CD4-positive, alpha-beta T cell treated with Interleukin-1 beta for 1 hour (primary cell): Measurements from ENCODE around the gene STK39.

Experiments
- DNase-seq, 2 donors: peaks; one replicate each; pipeline ENCODE4 v3.0.0-alpha.2; 2020 to 2022

The STK39 gene

DNA sequence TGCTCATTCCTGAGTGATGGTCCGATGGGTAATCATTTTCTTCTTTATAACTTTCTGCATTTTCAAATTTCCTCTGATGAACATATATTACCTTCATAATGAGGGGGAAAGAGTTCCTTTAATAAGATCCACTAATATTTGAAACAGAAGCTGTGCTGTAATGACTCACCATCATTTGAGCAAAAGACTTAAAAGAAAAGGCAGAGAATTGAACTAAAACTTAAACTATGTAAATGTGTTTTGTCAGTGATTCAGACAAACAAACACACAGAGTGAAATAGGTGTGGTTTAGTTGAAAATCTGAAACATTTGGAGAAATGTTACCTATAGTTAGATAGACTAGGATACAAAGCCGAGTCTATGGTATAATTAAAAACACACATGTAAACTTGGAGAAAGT lies 209.6 kb downstream of the STK39 start:
- no peak for DNase-seq

DNA sequence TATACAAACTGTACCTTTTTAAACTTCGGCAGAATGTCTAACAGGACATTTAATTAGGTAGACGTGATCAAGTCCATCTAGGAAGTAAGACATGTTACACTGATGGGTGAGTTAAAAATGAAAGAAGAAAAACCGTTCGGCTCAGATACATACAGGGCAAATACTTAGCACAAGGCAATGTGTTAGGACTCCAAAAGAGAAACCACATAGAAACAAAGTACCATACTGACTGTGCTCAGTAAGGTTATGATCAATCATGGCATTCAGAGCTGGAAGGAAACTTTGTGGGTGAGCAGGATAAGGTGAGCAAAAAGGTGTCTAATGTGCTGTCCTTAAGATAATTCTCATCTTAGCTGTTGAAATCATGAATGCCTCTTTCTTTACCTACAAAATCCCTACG lies 211.9 kb downstream of the STK39 start:
- no peak for DNase-seq

DNA sequence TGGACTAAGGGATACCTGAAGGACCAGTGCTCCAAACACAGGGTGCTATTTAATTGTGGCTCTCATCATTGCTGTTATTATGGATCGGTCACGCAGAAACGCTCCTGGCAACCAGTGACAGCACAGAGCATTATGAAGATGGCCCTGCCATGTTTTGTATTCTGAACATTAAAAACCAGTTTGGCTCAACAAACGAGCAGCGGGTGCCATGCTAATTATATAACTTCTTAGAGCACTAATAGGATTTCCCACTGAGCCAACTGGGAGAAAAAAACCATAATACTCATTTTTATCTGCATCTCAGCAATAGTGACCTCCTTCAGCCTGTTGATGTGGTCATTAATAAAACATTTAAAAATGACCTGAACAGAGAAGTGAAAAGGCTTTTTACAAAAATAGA lies 212.8 kb downstream of the STK39 start:
- no peak for DNase-seq

DNA sequence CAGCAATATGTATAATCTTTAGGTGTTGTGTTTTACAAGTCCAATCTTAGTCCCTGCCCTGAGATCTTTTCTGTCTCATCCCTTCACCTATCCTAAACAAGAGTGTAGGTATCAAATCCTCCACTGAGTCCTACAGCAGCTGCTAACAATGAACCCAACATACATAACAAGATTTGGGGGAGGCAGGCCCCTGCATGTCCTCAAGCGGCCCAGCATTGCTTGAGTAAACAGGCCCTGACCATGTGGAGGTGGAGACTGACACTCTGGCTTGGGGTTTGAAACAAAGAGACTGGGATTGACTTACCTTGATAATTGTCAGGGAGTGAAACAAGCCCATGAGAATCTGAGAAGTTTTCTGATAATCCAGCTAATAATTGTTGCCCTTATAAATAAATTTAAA lies 213.4 kb downstream of the STK39 start:
- DNase-seq = no peak

DNA sequence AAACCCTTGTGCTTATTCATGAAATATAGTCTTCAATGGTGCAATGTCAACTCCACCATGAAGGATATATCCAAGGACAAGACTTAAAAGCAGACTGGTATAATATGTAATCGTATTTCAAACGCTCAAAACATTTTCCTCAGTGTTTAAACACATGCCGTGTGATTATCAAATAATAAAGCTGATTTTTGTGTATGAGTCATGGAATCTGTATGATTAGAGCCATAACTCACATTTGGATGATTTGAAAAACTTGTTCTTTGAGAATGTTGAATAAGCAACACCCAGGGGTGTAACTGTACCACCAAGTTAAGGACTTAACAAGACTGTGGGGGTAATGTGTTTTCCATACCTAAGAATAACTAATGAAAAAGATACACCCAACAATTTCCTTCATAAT lies 215.3 kb downstream of the STK39 start:
- no peak for DNase-seq

DNA sequence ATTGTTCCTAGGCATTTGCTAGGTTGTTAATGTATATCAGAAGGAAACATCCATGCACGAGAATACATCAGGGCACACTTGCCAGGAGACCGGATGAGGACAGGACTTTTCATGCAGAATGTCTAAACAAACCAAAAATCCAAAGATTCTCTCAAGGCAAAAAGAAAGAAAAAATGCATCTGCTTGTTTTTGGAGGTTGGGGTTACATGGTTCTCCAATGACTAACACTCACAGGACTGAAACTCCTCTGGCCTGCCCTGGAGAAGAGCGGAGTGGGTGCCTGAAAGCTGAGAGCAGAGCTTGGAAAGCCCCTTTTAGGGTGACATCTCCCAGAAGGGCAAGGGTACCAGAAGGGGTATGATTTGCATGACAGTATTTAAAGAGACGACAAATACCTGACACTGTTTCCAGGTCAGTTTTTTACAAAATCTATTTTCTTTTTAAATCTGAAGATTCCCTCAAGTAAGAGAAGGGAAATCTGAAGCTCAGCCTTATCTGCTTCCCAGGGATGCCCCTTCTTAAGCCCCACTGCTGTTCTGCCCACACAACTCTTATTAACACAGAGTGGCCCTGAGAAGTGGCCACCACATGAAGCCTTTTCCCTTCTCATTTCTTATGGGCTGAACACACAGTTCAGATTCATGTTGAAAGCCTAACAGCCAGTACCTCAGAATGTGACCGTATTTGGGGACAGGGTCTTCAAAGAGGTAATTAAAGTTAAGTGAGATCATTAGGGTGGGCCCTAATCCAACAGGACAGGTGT lies 216.4 kb downstream of the STK39 start:
- DNase-seq = no peak

DNA sequence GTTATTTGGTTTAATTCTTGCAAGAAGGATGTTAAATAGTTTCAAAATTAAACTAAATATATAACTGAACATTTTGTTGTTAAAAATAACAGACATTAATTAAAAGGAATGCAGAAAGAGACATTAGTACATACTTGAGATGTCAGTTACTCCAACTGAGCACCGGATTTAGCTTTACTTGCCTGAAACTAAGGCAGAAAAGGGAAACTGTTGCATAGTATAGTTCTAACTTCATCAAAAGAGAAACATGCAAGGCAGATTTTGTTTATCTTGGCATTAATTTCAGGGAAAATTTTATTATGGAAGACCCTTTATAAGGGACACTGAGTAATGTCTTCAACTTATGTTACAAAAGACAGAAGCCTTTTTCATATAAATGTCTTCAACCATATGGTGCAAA lies 218.3 kb downstream of the STK39 start:
- no peak for DNase-seq

DNA sequence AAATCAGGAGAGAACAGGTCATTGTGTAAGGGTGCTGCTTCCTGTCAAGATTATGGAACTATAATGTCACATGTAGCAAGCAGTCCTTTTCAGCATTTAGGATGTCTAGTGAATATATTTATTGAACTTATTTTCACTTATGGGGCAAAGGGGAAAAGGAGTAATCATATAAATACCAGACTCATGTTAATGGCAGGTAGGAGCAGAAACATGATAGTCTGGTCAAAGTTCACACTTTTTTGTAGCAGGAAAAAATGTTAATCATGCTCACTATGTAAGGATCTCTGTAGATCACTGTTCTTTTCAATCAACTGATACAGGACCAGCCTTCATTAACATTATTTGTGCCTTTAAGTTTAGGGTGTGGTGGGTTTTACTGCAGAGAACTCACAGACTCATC lies 219.0 kb downstream of the STK39 start:
- DNase-seq = no peak

DNA sequence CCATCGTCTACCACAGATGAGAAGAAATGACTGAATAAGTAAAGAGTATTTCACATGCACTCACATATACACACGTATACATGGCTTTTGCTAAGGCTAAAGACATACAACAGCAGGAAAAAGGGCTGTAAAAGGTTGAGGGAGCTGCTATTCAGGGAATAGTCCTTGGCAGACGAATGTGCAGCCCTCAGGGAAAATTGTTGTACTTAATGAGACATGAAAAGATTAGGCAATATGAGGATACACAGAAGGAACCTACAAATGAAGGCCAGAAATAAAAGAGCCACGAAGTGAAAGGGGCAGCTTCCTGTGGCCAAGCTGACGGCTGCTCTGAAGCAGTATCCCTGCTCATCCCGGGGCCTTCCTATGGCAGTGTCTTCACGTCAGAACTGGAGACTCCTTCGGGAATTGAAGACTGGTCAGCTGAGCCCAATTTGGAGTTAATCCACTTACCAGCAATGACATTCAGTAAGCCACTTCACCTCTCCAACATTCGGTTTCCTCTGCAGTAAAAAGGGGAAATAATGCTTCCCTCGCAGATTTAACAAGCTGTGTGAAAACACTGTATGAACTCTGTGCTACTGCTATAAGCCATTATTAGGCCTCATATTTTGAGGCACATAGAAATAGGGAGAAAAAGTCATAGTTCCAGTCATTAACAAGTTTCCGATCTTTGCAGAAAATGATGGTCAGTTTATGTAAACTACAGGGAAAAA lies 221.8 kb downstream of the STK39 start:
- no peak for DNase-seq

DNA sequence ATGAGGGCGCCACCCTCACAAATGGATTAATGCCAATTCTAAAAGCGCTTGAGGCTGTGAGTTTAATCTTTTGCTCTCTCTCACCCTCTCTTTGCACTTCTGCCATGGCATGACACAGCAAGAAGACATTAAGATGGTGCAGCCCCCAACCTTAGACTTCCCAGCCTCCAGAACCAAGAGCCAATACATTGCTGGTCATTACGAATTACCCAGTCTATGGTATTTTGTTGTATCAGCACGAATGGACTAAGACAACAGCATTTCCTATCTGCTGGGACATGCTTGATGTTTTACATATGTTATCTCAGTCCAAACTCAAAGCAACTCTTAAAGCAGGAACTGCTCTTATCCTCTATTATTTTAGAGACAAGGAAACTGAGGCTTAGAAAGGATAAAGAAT lies 222.9 kb downstream of the STK39 start:
- no peak for DNase-seq

DNA sequence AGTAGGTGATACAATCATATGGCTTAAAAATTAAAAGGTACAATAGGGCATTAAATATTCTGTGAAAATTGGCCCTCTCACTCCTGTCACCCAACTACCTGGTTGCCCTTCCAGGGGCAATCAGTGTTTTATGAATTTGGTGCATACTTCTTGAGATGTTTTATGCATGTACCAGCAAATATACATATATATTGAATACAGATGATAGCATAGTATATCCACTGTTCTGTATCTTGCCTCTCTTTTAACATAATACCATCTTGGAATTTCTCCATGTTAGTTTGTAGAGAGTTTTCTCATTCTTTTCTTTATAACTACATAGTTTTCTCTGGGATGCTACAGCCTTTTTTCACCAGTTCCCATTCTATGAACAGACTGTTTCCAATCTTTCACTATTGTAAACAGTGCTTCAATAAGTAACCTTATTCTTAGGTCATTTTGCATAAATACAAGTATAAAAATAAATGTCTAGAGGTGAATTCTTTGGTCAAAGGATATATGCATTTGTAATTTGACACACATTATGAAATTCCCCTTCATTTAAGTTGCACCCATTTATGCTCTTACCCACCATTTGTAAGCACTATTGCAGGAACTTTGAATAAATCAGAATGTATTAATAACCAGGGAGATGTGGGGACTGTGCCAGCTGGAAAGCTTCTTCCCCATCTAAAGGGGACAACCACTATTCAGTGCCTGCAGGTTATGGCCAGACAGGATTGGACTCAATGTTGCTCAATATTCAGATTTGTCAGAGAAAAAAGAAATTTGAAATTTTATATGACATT lies 225.4 kb downstream of the STK39 start:
- no peak for DNase-seq

DNA sequence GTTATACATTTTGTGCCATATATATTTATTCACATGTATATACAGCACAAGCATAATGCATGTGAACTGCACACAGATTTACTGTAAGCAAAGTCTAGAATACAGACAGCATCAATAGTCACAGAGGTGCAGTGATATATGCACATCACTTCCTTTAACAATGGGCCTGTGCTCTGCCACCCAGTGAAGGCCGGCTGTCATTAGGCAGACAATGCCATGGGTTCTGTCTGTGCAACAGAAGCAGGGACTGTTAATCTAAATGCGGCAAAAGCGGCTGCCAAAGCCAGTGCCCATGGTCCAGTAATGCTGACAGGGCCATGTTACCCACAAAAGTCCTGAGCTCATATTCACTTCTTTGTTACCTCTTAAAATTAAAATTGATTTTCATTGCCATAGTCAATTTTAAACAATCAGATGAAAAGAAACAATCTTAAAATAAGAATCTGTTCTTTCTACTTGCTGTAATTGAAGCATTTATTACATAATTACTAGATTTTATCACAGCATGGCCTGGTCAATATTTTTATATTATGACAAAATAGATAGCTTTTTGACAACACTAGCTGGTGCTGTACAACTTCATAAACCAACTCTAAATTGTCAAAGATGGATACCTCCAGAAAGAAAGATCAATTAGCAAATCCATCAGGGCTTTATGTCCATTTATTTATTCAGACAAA lies 232.0 kb downstream of the STK39 start:
- DNase-seq = no peak

DNA sequence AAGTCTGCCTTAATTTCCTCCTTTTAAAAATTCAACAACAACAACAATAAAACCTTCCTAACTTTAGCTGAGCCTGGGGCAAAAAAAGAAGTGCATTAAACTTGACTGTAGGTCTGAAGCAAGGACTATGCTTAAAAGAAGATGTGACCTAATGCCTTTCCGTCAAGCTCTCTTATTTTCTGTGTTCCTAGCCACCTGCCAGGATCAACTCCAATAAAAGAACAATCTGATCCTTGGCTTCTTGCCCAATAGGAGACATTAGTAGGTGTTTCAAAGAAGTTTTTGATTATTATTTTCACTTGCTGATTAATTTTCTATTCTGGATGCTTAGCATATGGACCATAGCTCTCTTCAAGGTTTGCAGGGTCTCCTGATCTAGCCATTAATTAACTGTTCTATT lies 237.5 kb downstream of the STK39 start:
- no peak for DNase-seq

DNA sequence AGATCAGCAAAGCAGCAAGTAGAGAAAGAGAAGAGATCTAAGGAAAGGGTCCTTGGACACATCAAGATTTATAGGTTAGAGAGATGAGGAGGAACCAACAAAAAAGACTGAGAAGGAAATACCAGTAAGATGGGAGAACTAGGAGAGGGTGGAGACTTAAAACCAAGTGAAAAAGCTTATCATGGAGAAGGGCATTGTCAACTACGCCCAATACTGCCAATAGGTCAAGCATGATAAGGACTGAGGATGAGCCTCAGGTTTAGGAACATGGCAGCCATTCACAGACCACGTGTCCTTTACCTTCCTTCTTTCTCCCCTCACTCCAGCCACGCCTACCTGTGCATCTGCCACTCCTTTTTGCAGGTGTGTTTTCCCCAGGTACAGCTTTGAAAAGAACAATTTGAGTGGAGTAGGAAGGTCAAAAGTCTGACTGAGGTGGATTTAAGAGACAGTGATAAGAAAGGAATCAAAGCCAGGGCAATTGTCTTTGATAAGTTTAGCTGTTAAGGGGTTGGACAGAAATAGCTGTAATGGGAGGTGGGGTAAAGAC lies 238.7 kb downstream of the STK39 start:
- DNase-seq = no peak

DNA sequence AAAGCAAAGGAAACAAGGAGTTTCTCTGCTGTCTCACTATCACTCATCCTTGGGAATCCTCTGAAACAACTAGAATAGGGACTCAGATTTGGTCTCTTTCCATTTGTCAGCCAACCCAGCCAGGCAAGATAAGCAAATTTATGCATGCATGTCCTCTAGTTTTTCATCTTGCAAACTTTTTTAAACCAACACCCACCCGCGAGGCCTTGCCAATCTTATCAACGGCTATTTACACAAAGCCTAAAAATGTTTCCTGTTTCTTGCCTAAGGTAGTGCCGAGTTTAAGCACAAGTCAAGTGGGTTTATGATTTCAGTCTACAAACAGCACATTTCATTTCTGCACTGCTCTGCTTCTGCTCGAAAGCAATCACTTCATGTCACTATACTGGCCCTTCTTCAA lies 240.9 kb downstream of the STK39 start:
- no peak for DNase-seq

DNA sequence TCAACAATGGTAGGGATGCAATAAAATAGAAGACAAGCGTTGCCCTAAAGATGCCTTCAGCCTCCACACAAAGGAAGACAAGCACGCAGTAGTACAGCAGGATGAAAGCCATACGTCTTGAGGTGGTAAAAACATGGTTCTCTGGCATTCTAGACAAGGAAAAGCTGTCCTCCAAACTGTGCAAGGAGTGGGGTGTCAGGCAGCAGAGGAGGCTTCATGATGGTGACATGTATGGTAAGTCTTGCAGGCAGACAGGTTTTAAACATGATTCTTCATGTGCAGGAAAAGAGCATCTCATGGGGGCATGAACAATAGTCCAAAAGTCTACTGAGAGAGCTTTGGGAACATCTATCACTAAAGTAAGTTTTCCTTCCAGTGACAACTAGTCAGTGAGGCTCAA lies 241.8 kb downstream of the STK39 start:
- no peak for DNase-seq

DNA sequence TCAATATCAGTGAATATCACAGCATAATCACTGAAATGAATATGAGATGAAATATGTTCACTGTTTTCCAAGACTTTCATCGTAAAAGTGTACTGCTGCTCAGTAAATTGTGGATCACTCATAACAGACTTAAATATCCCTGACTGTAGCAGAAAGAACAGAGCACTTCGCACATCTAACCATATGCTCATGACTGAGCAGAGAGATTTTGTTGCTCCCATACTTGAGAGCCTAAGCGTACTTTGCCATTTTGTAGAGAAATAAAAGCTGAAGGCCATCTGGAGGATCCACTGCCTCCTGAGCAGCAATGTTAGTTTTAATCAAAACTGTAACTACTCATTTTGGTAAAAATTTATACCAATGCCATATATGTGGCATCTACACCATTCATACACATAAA lies 243.5 kb downstream of the STK39 start:
- DNase-seq = no peak

DNA sequence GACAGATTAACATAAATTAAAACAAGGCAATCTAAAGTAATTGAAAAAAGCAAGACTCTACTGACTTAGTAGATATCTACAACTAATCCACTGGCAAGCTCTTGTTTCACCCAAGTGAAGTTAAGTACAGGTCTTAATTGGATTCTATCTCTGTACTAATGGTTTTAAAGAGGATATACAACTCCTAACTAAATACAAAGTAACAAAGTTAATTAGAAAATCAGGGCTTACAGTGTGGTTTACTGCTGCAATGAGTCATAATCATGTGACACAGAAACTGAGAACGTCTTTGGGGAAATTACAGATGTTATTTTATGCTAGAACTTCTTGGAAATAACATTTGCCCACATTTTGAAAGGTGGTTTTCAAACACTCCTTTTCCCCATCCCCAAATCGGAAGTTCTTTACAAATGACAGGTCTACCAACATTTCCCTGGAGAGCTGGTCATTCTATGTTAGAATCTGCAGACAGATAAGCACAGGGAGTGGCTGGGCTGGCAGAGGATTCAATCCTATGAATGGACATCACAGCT lies 245.3 kb downstream of the STK39 start:
- DNase-seq = no peak

DNA sequence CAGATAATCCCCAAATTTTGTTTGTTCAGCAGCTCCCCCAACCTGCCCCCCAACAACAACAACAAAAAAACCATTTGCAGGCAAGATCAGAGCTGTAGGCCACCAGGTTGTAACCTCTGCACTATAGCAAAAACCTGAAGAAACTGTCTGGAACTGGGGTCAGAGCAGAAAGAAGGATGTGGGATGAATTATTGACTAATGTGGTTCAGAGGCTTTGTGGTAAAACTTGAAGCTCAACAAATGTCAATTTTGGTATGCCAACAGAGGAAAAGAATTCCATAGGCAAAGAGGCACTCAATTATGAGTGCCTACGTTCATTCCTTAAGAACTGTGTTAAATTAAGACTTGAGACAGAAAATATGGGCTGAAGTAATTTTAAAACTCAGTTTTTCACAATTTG lies 255.1 kb downstream of the STK39 start:
- DNase-seq = no peak

DNA sequence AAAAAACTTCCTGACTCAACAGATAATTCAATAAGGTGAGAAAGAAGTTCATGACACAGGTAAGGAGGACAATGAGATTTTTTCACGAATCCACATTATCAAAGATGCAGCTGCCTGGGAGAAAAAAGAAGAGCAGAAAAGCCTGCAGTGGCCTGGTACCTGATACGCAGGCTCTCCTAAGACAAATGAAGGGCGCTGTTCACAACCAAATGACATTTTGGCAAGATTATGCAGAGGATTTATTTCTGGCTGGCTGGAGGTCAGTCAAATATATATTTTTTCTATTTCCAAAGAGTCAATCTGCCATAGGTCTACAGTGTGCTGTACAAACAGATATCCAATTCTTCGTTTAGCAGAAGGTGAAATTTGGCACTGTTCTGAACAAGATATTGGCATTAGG lies 257.3 kb downstream of the STK39 start:
- DNase-seq = no peak

DNA sequence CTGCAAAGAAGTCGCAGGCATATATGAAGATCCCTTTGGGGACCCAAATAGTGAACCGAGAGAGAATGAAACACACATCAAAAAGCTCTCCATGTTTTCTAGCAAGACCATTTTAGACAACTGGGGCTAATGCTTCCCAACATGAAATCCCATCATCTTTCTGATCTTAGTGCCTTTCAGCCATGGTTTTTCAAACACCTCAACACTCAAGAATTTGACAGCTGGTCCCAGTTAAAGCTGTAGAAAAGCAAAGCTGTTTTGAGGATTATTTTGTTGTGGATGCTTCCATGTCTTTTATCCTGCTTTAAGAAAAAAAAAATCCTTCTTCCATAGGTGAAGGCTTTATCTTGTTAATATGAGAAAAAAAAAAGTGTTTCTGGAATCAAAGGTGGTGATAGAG lies 259.1 kb downstream of the STK39 start:
- no peak for DNase-seq

DNA sequence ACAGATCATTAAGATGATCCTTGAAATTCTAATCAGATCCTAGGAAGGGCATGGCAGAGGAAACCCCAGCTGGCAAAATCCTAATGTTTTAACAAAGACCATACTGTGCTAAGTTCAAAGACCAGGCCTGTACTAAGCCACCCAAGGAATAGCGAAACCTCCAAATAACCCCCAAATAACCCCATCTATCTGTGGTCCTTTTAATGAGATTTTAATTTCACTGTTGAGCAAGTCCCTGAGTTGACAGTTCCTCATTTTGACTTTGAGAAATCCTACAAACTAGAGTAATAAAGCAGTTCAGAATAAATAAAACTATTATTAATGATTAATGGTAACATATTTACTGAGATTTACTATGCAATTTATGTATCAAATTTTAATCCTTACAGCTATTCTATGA lies 259.8 kb downstream of the STK39 start:
- no peak for DNase-seq

DNA sequence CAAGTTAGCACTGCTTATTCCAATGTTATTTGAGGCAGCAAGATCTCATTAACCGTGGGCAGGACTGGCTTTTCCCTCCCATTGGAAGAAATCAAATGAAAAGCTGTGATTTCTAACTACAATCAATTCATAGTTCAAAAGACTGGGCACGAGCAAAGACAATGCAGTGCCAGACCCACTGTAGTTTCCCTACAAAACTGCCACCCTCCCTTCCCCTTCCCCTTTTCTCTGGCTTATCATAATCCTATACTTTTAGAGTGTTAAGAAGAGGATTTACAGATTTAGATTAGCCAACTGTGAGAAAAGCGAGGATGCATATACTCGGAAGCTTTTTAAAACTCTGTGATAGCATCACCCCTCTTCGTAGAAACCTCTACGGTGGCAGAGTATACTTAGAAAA lies 260.4 kb downstream of the STK39 start:
- DNase-seq = no peak
